ENCODE data around the gene PHF13.
A peak's percentile ranks its signal among the peaks of the same experiment; 100 is the strongest.

Gene PHF13

GRCh38 chr1:6613361-6614018 lies at the start of gene PHF13:
Gene PHF13 (plus strand): TSS chr1:6613731. CDS start chr1:6614067, 336 bp downstream.
- Histone ChIP-seq H3K27me3 (ENCODE audit: low read depth) (no peaks in the 10 kb centered on the region), H3K4me1 (peaks cover 16% of the 10 kb centered on the region), H3K9me3 (no peaks in the 10 kb centered on the region), H3K4me3 (peak within 1 kb of the TSS; percentile 74), H3K36me3 (replicated peaks) (peaks cover 13% of the 10 kb centered on the region)
- DNase-seq (ENCODE audit: low spot score in 2 of 2) = peak; percentile 99 to 100
- in situ Hi-C loops (cut with MboI; ENCODE audit: low sequenced_read_pairs) = no loop called here

DNA sequence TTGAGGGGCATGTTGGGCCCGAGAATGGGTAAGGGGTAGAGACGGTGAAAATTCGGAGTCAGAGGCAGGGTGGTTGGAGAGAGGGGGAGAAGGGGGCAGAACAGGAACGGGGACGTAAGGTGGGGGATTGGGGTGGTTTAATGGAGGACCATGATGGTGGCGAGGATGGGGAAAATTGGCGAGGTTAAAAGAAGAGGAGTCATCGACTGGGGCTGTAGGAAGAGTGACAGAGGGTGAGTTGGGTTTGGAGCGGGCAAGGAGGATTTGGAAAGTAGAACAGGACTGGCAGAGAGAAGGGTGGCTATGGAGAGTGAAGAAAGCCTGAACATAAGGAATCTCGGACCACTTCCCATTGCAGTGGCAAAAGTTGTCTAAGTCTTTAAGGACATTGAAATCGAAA lies 44.5 kb upstream of the PHF13 start:
- H3K36me3 ChIP-seq (replicated peaks) = no peaks in the 10 kb centered on the region
- in situ Hi-C loops (cut with MboI; ENCODE audit: low sequenced_read_pairs) = no loop called here
- H3K27me3 ChIP-seq (ENCODE audit: low read depth) = peaks cover 32% of the 10 kb centered on the region
- H3K4me3 ChIP-seq = no peak overlapping the region
- H3K9me3 ChIP-seq = no peaks in the 10 kb centered on the region
- no peaks in the 10 kb centered on the region for H3K4me1 ChIP-seq
- no peak for DNase-seq (ENCODE audit: low spot score in 2 of 2)

DNA sequence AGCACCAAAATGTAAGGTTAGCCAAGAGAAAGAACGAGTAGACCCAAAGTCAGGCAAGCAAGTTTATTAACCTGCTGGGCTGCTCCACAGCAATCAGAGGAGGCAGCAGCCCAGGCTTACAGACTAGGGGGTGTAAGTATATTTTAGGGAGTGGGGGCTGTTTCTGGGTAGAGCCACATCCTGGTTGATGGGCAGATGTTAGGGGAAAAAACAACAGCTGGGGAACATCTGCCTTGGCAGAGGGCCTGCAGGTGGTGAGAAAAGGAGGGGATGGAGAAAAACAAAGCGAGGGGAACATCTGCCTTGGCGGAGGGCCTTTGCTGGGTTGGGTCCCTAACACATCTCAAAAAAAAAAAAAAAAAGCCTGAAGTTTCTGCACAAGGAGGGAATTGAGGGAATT lies 43.4 kb upstream of the PHF13 start:
- Histone ChIP-seq H3K9me3 (no peaks in the 10 kb centered on the region), H3K4me1 (no peaks in the 10 kb centered on the region), H3K27me3 (ENCODE audit: low read depth) (peaks cover 27% of the 10 kb centered on the region), H3K4me3 (no peak overlapping the region), H3K36me3 (replicated peaks) (no peaks in the 10 kb centered on the region)
- in situ Hi-C loops (cut with MboI; ENCODE audit: low sequenced_read_pairs) = no loop called here
- no peak for DNase-seq (ENCODE audit: low spot score in 2 of 2)

- DNase-seq (ENCODE audit: low spot score in 2 of 2) = no peak
- peaks cover 20% of the 10 kb centered on the region for H3K27me3 ChIP-seq (ENCODE audit: low read depth)
- H3K36me3 ChIP-seq (replicated peaks) = no peaks in the 10 kb centered on the region
- no peaks in the 10 kb centered on the region for H3K4me1 ChIP-seq
- no peak overlapping the region for H3K4me3 ChIP-seq
- in situ Hi-C loops (cut with MboI; ENCODE audit: low sequenced_read_pairs) = no loop called here
- no peaks in the 10 kb centered on the region for H3K9me3 ChIP-seq
Observed at GRCh38 chr1:6570987-6571386, 42.5 kb upstream of the PHF13 start.

GRCh38 chr1:6572653-6573383 lies 40.7 kb upstream of the PHF13 start:
- Histone ChIP-seq H3K4me1 (no peaks in the 10 kb centered on the region), H3K36me3 (replicated peaks) (no peaks in the 10 kb centered on the region), H3K27me3 (ENCODE audit: low read depth) (peaks cover 18% of the 10 kb centered on the region), H3K9me3 (no peaks in the 10 kb centered on the region), H3K4me3 (no peak overlapping the region)
- DNase-seq (ENCODE audit: low spot score in 2 of 2) = no peak
- in situ Hi-C loops (cut with MboI; ENCODE audit: low sequenced_read_pairs) = no loop called here

GRCh38 chr1:6574025-6574620 lies 39.4 kb upstream of the PHF13 start:
- H3K27me3 ChIP-seq (ENCODE audit: low read depth) = peaks cover 17% of the 10 kb centered on the region
- no peak overlapping the region for H3K4me3 ChIP-seq
- H3K4me1 ChIP-seq = no peaks in the 10 kb centered on the region
- no peaks in the 10 kb centered on the region for H3K9me3 ChIP-seq
- in situ Hi-C loops (cut with MboI; ENCODE audit: low sequenced_read_pairs) = no loop called here
- no peak for DNase-seq (ENCODE audit: low spot score in 2 of 2)
- H3K36me3 ChIP-seq (replicated peaks) = no peaks in the 10 kb centered on the region

DNA sequence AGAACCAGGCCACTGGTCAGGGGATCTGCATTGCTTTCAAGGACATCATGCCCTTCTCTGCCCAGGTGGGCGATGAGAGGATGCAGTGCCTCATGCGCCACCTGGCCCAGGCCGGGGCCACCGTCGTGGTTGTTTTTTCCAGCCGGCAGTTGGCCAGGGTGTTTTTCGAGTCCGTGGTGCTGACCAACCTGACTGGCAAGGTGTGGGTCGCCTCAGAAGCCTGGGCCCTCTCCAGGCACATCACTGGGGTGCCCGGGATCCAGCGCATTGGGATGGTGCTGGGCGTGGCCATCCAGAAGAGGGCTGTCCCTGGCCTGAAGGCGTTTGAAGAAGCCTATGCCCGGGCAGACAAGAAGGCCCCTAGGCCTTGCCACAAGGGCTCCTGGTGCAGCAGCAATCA lies 38.7 kb upstream of the PHF13 start:
- Histone ChIP-seq H3K9me3 (no peaks in the 10 kb centered on the region), H3K36me3 (replicated peaks) (no peaks in the 10 kb centered on the region), H3K4me1 (peaks cover 3% of the 10 kb centered on the region; the same call in 1 of the 2 replicates), H3K4me3 (no peak overlapping the region), H3K27me3 (ENCODE audit: low read depth) (peaks cover 11% of the 10 kb centered on the region)
- DNase-seq (ENCODE audit: low spot score in 2 of 2) = no peak
- in situ Hi-C loops (cut with MboI; ENCODE audit: low sequenced_read_pairs) = no loop called here

DNA sequence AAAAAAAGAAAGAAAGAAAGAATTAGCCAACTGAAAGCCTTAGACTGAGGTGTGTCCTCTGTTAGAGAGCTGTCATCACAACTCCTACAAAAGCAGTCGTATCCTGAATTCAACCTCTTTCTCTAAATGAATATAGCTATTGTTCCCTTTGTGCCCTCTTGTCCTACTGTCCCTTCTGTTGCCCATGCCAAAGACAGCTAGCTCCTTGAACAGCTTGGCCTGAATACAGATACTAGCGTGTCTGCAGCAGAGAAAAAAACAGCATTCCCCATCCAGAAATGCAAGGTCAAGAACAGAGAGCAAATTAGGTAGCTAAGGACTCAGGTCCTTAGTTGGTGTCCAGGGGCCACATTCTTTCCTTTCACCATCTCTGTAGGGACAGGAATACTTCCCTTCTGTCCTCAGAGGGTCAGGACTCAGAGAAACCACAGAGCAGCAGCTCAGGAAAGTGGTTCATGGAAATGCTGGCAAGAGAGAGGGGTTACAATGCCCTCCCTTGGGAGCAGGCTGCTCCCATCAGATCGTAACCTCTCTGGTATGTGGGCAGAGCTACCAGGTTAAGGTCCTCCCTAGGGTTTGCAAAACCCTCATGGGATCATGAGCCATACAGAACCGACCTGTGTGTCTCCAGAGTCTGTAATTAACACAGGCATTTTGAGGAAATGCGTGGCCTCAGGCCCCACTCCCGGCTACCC lies 35.6 kb upstream of the PHF13 start:
- in situ Hi-C loops (cut with MboI; ENCODE audit: low sequenced_read_pairs) = no loop called here
- Histone ChIP-seq H3K4me1 (peaks cover 11% of the 10 kb centered on the region), H3K4me3 (no peak overlapping the region), H3K9me3 (no peaks in the 10 kb centered on the region), H3K27me3 (ENCODE audit: low read depth) (no peaks in the 10 kb centered on the region), H3K36me3 (replicated peaks) (peaks cover 3% of the 10 kb centered on the region; the same call in 1 of the 2 replicates)
- no peak for DNase-seq (ENCODE audit: low spot score in 2 of 2)

DNA sequence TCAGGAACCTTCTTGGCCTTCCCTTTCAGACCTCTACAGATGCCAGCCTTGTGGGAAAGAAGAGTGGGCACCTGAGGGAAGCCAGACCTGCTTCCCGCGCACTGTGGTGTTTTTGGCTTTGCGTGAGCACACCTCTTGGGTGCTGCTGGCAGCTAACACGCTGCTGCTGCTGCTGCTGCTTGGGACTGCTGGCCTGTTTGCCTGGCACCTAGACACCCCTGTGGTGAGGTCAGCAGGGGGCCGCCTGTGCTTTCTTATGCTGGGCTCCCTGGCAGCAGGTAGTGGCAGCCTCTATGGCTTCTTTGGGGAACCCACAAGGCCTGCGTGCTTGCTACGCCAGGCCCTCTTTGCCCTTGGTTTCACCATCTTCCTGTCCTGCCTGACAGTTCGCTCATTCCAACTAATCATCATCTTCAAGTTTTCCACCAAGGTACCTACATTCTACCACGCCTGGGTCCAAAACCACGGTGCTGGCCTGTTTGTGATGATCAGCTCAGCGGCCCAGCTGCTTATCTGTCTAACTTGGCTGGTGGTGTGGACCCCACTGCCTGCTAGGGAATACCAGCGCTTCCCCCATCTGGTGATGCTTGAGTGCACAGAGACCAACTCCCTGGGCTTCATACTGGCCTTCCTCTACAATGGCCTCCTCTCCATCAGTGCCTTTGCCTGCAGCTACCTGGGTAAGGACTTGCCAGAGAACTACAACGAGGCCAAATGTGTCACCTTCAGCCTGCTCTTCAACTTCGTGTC lies 34.7 kb upstream of the PHF13 start:
- no peaks in the 10 kb centered on the region for H3K27me3 ChIP-seq (ENCODE audit: low read depth)
- in situ Hi-C loops (cut with MboI; ENCODE audit: low sequenced_read_pairs) = no loop called here
- no peak overlapping the region for H3K4me3 ChIP-seq
- H3K4me1 ChIP-seq = peaks cover 11% of the 10 kb centered on the region
- no peak for DNase-seq (ENCODE audit: low spot score in 2 of 2)
- no peaks in the 10 kb centered on the region for H3K9me3 ChIP-seq
- peaks cover 3% of the 10 kb centered on the region; the same call in 1 of the 2 replicates for H3K36me3 ChIP-seq (replicated peaks)

- H3K4me1 ChIP-seq = peaks cover 11% of the 10 kb centered on the region
- H3K4me3 ChIP-seq = peak within 1 kb of the TSS; percentile 75
- no peaks in the 10 kb centered on the region for H3K27me3 ChIP-seq (ENCODE audit: low read depth)
- peak; percentile 94 to 99 for DNase-seq (ENCODE audit: low spot score in 2 of 2)
- in situ Hi-C loops (cut with MboI; ENCODE audit: low sequenced_read_pairs) = no loop called here
- peaks cover 3% of the 10 kb centered on the region; the same call in 1 of the 2 replicates for H3K36me3 ChIP-seq (replicated peaks)
- no peaks in the 10 kb centered on the region for H3K9me3 ChIP-seq
Observed at GRCh38 chr1:6579374-6580118, 34.0 kb upstream of the PHF13 start, which contains the start of gene ZBTB48. Gene ZBTB48 (plus strand): TSS chr1:6579994. CDS start chr1:6580610, 616 bp downstream.

DNA sequence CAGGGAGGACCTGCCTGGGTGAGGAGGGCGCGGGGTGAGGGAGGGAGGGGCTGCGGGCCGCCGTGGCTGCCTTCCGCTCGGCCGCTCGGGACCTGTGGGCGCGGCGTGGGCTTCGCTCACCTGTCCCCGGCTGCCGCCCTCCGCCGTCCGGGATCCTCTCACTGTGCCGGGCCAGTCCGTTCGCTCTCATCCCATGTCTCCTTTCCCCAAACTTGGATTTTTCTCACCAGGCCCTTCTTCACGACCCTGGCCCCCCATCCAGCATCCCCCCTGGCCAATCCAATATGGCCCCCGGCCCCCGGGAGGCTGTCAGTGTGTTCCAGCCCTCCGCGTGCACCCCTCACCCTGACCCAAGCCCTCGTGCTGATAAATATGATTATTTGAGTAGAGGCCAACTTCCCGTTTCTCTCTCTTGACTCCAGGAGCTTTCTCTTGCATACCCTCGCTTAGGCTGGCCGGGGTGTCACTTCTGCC lies 33.4 kb upstream of the PHF13 start:
- in situ Hi-C loops (cut with MboI; ENCODE audit: low sequenced_read_pairs) = no loop called here
- no peaks in the 10 kb centered on the region for H3K9me3 ChIP-seq
- peak overlapping the region; percentile 75 for H3K4me3 ChIP-seq
- no peak for DNase-seq (ENCODE audit: low spot score in 2 of 2)
- H3K4me1 ChIP-seq = peaks cover 11% of the 10 kb centered on the region
- H3K27me3 ChIP-seq (ENCODE audit: low read depth) = no peaks in the 10 kb centered on the region
- peaks cover 3% of the 10 kb centered on the region; the same call in 1 of the 2 replicates for H3K36me3 ChIP-seq (replicated peaks)

- DNase-seq (ENCODE audit: low spot score in 2 of 2) = peak; percentile 30 to 68
- Histone ChIP-seq H3K9me3 (no peaks in the 10 kb centered on the region), H3K4me1 (peaks cover 11% of the 10 kb centered on the region), H3K4me3 (peak overlapping the region; percentile 75), H3K27me3 (ENCODE audit: low read depth) (no peaks in the 10 kb centered on the region), H3K36me3 (replicated peaks) (peaks cover 6% of the 10 kb centered on the region)
- in situ Hi-C loops (cut with MboI; ENCODE audit: low sequenced_read_pairs) = no loop called here
Observed at GRCh38 chr1:6580593-6581409, 32.7 kb upstream of the PHF13 start.

Data from HAP-1 (cell line).